CD4-positive, alpha-beta T cell (primary cell): ENCODE results near the gene GPR101. TPM values are rescaled to one million over a fixed set of nuclear protein-coding genes. Genes with fewer than 3 reads are reported as not detected.

Experiments
- ATAC-seq: fragments of 200-7000 bp; cut with Tn5 transposase; one replicate; pipeline ENCODE4 v1.10.0; 2022; ENCODE audit warnings: mild to moderate bottlenecking; ENCODE audit not compliant: poor library complexity
- CTCF ChIA-PET: fragments of 350-600 bp; sonication (Branson Sonifier 250); formaldehyde crosslinking; loops from one replicate; lab custom pipeline; 2021; ENCODE audit warnings: antibody characterized with exemption, inconsistent platforms; lab: Charles Lee
- POLR2A ChIA-PET: fragments of 350-600 bp; sonication (Branson Sonifier 250); formaldehyde crosslinking; loops from one replicate; lab custom pipeline; 2021; ENCODE audit warnings: antibody characterized with exemption, inconsistent platforms; lab: Charles Lee
- DNase-seq, 14 experiments: peaks; one replicate each; pipeline ENCODE4 v3.0.0-alpha.2; 2013 to 2020; ENCODE audit warnings: mixed read lengths in 2 of 14
- H3K27ac ChIP-seq, 2 donors: one replicate each; pipeline versions ENCODE4 v1.5.1 to v1.7.0; 2013; ENCODE audit warnings: low read length in 2 of 2, low read depth in 1 of 2, mild to moderate bottlenecking in 1 of 2
- H3K27me3 ChIP-seq, 2 experiments: 1 replicate in 1 of 2; 2 replicates in 1 of 2; pipeline versions ENCODE4 v1.6.1 to v1.7.0; 2013; ENCODE audit warnings: low read length in 2 of 2, control low read depth in 1 of 2, mild to moderate bottlenecking in 1 of 2, moderate library complexity in 1 of 2; ENCODE audit not compliant: insufficient read depth in 2 of 2, control insufficient read depth in 1 of 2
- H3K36me3 ChIP-seq: one replicate; pipeline ENCODE4 v1.6.1; 2013; ENCODE audit warnings: low read length, control low read depth; ENCODE audit not compliant: insufficient read depth
- H3K4me1 ChIP-seq: one replicate; pipeline ENCODE4 v1.6.1; 2013; ENCODE audit warnings: low read length, control low read depth; ENCODE audit not compliant: insufficient read depth
- H3K4me3 ChIP-seq: one replicate; pipeline ENCODE4 v1.5.1; 2013; ENCODE audit warnings: mild to moderate bottlenecking, low read length, moderate library complexity
- H3K9me3 ChIP-seq, 2 experiments: 1 replicate in 1 of 2; 2 replicates in 1 of 2; pipeline versions ENCODE4 v1.6.1 to v1.7.0; 2013; ENCODE audit warnings: low read length in 2 of 2, mild to moderate bottlenecking in 2 of 2, control low read depth in 1 of 2, moderate library complexity in 1 of 2; ENCODE audit not compliant: control insufficient read depth in 1 of 2, insufficient read depth in 1 of 2
- H3K27ac Mint-ChIP-seq: one replicate; pipeline ENCODE4 v1.8.0; 2020; ENCODE audit warnings: mixed read lengths
- H3K27me3 Mint-ChIP-seq: one replicate; pipeline ENCODE4 v1.8.0; 2021; ENCODE audit warnings: mixed read lengths
- H3K36me3 Mint-ChIP-seq: one replicate; pipeline ENCODE4 v1.8.0; 2021; ENCODE audit warnings: low read depth, mixed read lengths
- H3K4me1 Mint-ChIP-seq: one replicate; pipeline ENCODE4 v1.8.0; 2021; ENCODE audit warnings: low read depth, mixed read lengths
- H3K4me3 Mint-ChIP-seq: one replicate; pipeline ENCODE4 v1.8.0; 2020; ENCODE audit warnings: mild to moderate bottlenecking, mixed read lengths
- H3K9me3 Mint-ChIP-seq: one replicate; pipeline ENCODE4 v1.8.0; 2020; ENCODE audit warnings: mixed read lengths
- intact Hi-C, 2 experiments: fragments of 100-400 bp; cut with DNase I in 1 of 2; cut with micrococcal nuclease in 1 of 2; formaldehyde crosslinking; loops; one replicate each; pipeline versions ENCODE4 v1.15.1 to v1.9.0; 2023 to 2025; cut with DNase I, micrococcal nuclease
- total RNA-seq, 174 experiments: library from RNA in 2 of 174; stranded (reverse) in 2 of 174; gene quantifications; one replicate each; pipeline ENCODE4 v1.2.3 and lab custom pipeline; 2021 to 2026
- TF ChIP-seq, protein P1 (sequence below): fragments of 200-600 bp; IDR thresholded peaks from one replicate; pipeline ENCODE4 v1.8.0; 2022; ENCODE audit warnings: antibody characterized with exemption, mild to moderate bottlenecking

GPR101 gene
- total RNA-seq, 2 experiments from 2014 or later = 0.17 to 0.22 TPM

GRCh38 chrX:137071596-137071995 lies 37.8 kb upstream of the GPR101 start:
- ATAC-seq = no peak
- no peak overlapping the region for H3K4me3 ChIP-seq
- H3K27me3 Mint-ChIP-seq = peaks cover 5% of the 10 kb centered on the region
- no peaks in the 10 kb centered on the region for H3K4me1 Mint-ChIP-seq
- intact Hi-C loops = no loop called here
- H3K4me1 ChIP-seq = no peaks in the 10 kb centered on the region
- no peak overlapping the region for H3K27ac Mint-ChIP-seq
- POLR2A ChIA-PET = no interaction called here
- H3K36me3 Mint-ChIP-seq = no peaks in the 10 kb centered on the region
- CTCF ChIA-PET = no interaction called here
- TF ChIP-seq, protein P1, sequence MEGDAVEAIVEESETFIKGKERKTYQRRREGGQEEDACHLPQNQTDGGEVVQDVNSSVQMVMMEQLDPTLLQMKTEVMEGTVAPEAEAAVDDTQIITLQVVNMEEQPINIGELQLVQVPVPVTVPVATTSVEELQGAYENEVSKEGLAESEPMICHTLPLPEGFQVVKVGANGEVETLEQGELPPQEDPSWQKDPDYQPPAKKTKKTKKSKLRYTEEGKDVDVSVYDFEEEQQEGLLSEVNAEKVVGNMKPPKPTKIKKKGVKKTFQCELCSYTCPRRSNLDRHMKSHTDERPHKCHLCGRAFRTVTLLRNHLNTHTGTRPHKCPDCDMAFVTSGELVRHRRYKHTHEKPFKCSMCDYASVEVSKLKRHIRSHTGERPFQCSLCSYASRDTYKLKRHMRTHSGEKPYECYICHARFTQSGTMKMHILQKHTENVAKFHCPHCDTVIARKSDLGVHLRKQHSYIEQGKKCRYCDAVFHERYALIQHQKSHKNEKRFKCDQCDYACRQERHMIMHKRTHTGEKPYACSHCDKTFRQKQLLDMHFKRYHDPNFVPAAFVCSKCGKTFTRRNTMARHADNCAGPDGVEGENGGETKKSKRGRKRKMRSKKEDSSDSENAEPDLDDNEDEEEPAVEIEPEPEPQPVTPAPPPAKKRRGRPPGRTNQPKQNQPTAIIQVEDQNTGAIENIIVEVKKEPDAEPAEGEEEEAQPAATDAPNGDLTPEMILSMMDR = no peak
- H3K4me3 Mint-ChIP-seq = no peak overlapping the region
- H3K27me3 ChIP-seq = no peaks in the 10 kb centered on the region
- H3K9me3 ChIP-seq = no peaks in the 10 kb centered on the region
- H3K36me3 ChIP-seq = no peaks in the 10 kb centered on the region
- no peak overlapping the region for H3K27ac ChIP-seq
- H3K9me3 Mint-ChIP-seq = no peaks in the 10 kb centered on the region
- DNase-seq = no peak

GRCh38 chrX:137067147-137067546 lies 33.4 kb upstream of the GPR101 start:
- CTCF ChIA-PET = no interaction called here
- Mint-ChIP-seq H3K4me1 (no peaks in the 10 kb centered on the region), H3K27me3 (peaks cover 5% of the 10 kb centered on the region), H3K36me3 (no peaks in the 10 kb centered on the region), H3K27ac (no peak overlapping the region), H3K9me3 (no peaks in the 10 kb centered on the region), H3K4me3 (no peak overlapping the region)
- intact Hi-C loops = no loop called here
- Histone ChIP-seq H3K4me3 (no peak overlapping the region), H3K27ac (no peak overlapping the region), H3K27me3 (no peaks in the 10 kb centered on the region), H3K9me3 (no peaks in the 10 kb centered on the region), H3K36me3 (no peaks in the 10 kb centered on the region), H3K4me1 (no peaks in the 10 kb centered on the region)
- ATAC-seq (no peak), DNase-seq (no peak)
- TF ChIP-seq, protein P1 = no peak
- POLR2A ChIA-PET = no interaction called here

GRCh38 chrX:137062915-137063617 lies 29.3 kb upstream of the GPR101 start:
- H3K4me3 Mint-ChIP-seq = no peak overlapping the region
- no peak overlapping the region for H3K27ac Mint-ChIP-seq
- Histone ChIP-seq H3K36me3 (no peaks in the 10 kb centered on the region), H3K9me3 (no peaks in the 10 kb centered on the region), H3K4me3 (no peak overlapping the region), H3K27me3 (no peaks in the 10 kb centered on the region), H3K4me1 (no peaks in the 10 kb centered on the region), H3K27ac (no peak overlapping the region)
- POLR2A ChIA-PET = no interaction called here
- no peaks in the 10 kb centered on the region for H3K27me3 Mint-ChIP-seq
- no peaks in the 10 kb centered on the region for H3K9me3 Mint-ChIP-seq
- no peaks in the 10 kb centered on the region for H3K4me1 Mint-ChIP-seq
- no peaks in the 10 kb centered on the region for H3K36me3 Mint-ChIP-seq
- no peak for DNase-seq
- intact Hi-C loops = no loop called here
- TF ChIP-seq, protein P1 = no peak
- ATAC-seq = no peak
- CTCF ChIA-PET = no interaction called here
